Left ventricle myocardium inferior (tissue), 1 donor: ENCODE data around the gene SMARCAL1. TPM values are rescaled to one million over a fixed set of nuclear protein-coding genes. Genes with fewer than 3 reads are reported as not detected.
A peak's percentile ranks its signal among the peaks of the same experiment; 100 is the strongest.

Experiments used
- DNase-seq: peaks from one replicate; pipeline ENCODE4 v3.0.0-alpha.2; 2020
- H3K27ac ChIP-seq: fragments of 200-600 bp; replicated peaks from 2 replicates; pipeline ENCODE4 v1.8.0; 2021
- H3K27me3 ChIP-seq: fragments of 200-600 bp; 2 replicates; pipeline ENCODE4 v1.8.0; 2021; ENCODE audit warnings: low read depth
- H3K36me3 ChIP-seq: fragments of 200-600 bp; 2 replicates; pipeline ENCODE4 v1.8.0; 2021
- H3K4me1 ChIP-seq: fragments of 200-600 bp; 2 replicates; pipeline ENCODE4 v1.8.0; 2021
- H3K4me3 ChIP-seq: fragments of 200-600 bp; 2 replicates; pipeline ENCODE4 v1.8.0; 2021; ENCODE audit warnings: mild to moderate bottlenecking, moderate library complexity
- H3K9me3 ChIP-seq: fragments of 200-600 bp; replicated peaks from 2 replicates; pipeline ENCODE4 v1.8.0; 2021
- intact Hi-C: fragments of 100-400 bp; cut with micrococcal nuclease; formaldehyde crosslinking; loops from one replicate; pipeline ENCODE4 v1.11.0; 2022
- total RNA-seq: library from RNA; stranded (reverse); fragmentation: NEBNext Ultra II Directional; extraction: Animal tissue kit (Norgen Biotek cat#: 25700); gene quantifications from one replicate; pipeline ENCODE4 v1.2.1, GENCODE V29; 2021
- TF ChIP-seq, protein P1 (sequence below): fragments of 200-600 bp; IDR thresholded peaks from 2 replicates; pipeline ENCODE4 v1.8.0; 2021; ENCODE audit warnings: antibody characterized with exemption, mild to moderate bottlenecking, borderline replicate concordance
- donor health status: DM: no; HTN: yes; CAD: no; lungs with severe emphysema.

Gene SMARCAL1
- total RNA-seq, 1 donor from 2014 or later = 7.5 TPM

- Histone ChIP-seq H3K4me3 (no peak overlapping the region), H3K27ac (no peak overlapping the region), H3K9me3 (no peaks in the 10 kb centered on the region), H3K4me1 (peaks cover 26% of the 10 kb centered on the region), H3K27me3 (peaks cover 91% of the 10 kb centered on the region), H3K36me3 (no peaks in the 10 kb centered on the region)
- TF ChIP-seq, protein P1, sequence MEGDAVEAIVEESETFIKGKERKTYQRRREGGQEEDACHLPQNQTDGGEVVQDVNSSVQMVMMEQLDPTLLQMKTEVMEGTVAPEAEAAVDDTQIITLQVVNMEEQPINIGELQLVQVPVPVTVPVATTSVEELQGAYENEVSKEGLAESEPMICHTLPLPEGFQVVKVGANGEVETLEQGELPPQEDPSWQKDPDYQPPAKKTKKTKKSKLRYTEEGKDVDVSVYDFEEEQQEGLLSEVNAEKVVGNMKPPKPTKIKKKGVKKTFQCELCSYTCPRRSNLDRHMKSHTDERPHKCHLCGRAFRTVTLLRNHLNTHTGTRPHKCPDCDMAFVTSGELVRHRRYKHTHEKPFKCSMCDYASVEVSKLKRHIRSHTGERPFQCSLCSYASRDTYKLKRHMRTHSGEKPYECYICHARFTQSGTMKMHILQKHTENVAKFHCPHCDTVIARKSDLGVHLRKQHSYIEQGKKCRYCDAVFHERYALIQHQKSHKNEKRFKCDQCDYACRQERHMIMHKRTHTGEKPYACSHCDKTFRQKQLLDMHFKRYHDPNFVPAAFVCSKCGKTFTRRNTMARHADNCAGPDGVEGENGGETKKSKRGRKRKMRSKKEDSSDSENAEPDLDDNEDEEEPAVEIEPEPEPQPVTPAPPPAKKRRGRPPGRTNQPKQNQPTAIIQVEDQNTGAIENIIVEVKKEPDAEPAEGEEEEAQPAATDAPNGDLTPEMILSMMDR = no peak
- DNase-seq = no peak
- intact Hi-C loops = no loop called here
Observed at GRCh38 chr2:216369821-216370220, 42.5 kb upstream of the SMARCAL1 start.

DNA sequence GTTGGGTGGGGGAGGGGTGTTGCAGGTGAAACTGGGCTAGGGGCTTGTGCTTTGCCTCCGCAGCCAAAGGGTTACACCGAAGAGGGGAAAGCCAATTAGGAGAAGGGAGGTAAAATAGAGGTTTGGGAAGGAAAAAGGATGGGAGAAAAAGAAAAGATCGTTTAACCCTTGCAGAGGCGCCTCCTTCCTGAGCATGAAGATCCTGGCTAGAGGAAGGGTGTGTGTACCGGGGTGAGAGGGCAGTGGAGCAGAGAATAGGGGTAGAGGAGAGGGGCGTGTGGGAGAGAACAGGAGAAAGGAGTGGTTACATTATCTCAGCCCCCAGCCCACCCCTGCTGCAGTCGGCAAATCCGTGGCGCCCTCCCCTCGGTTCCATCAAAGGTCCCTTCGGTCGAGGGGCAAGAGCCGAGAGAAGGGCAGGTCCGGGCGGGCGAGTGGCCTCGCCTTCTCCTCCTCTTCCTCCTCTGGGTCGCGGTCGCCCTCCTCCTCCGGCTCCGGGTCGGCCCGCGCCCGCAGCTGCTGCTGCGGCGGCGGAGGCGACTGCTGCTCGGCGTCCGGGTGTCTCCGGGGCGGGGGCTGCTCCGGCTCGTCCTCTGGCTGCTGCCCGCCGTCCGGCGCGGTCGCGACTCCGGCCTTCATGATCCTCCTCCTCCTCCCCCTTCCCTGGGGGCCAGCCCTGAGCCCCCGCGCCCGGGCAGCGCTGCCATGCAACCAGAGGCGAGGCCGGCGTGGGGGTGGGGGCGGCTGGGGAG lies 41.1 kb upstream of the SMARCAL1 start:
- H3K27me3 ChIP-seq = peaks cover 87% of the 10 kb centered on the region

GRCh38 chr2:216371721-216372702 lies 40.3 kb upstream of the SMARCAL1 start, which contains the start of gene MARCHF4:
TSS of gene MARCHF4 (minus strand) at chr2:216372483. CDS start at chr2:216370260, 2,223 bp downstream.
- H3K4me1 ChIP-seq = peaks cover 26% of the 10 kb centered on the region
- peak; percentile 71 for DNase-seq
- no peaks in the 10 kb centered on the region for H3K9me3 ChIP-seq
- TF ChIP-seq, protein P1 = no peak
- peaks cover 79% of the 10 kb centered on the region for H3K27me3 ChIP-seq
- intact Hi-C loops = no loop called here
- peak within 1 kb of the TSS; percentile 58 for H3K4me3 ChIP-seq
- no peaks in the 10 kb centered on the region for H3K36me3 ChIP-seq
- H3K27ac ChIP-seq = peak within 1 kb of the TSS; percentile 45

More for the DNA sequence above, 41.1 kb upstream of the SMARCAL1 start:
- peak overlapping the region; percentile 25 for H3K27ac ChIP-seq
- TF ChIP-seq, protein P1 = no peak
- intact Hi-C loops = no loop called here
- peak overlapping the region; percentile 58 for H3K4me3 ChIP-seq
- H3K9me3 ChIP-seq = no peaks in the 10 kb centered on the region
- H3K4me1 ChIP-seq = peaks cover 26% of the 10 kb centered on the region
- DNase-seq = no peak
- no peaks in the 10 kb centered on the region for H3K36me3 ChIP-seq

- TF ChIP-seq, protein P1 = no peak
- peaks cover 75% of the 10 kb centered on the region for H3K27me3 ChIP-seq
- DNase-seq = no peak
Observed at GRCh38 chr2:216372761-216373291, 39.5 kb upstream of the SMARCAL1 start.

DNA sequence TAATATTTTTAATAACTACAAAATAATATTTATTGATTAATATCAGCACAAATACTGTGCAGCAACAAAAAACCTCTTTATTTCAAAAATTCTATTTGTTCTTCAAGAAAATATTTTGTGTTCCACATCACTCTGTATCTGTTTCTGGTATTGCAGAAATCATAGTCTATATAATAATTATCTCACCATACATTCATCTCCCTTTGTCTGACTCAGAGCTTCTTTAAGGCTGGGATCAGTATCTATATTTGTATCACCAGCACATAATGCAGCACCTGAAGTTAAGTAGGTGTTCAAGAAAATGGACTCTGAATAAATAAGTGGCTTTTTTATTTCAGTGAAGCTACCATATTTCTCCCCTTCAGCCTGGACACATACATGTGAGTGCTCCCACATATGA lies 38.4 kb upstream of the SMARCAL1 start:
- Histone ChIP-seq H3K9me3 (no peaks in the 10 kb centered on the region), H3K4me3 (no peak overlapping the region), H3K27me3 (peaks cover 75% of the 10 kb centered on the region), H3K4me1 (peaks cover 26% of the 10 kb centered on the region), H3K27ac (no peak overlapping the region), H3K36me3 (no peaks in the 10 kb centered on the region)
- intact Hi-C loops = no loop called here
- DNase-seq = no peak
- TF ChIP-seq, protein P1 = no peak

More at GRCh38 chr2:216372761-216373291, 39.5 kb upstream of the SMARCAL1 start:
- Histone ChIP-seq H3K4me1 (peaks cover 26% of the 10 kb centered on the region), H3K36me3 (no peaks in the 10 kb centered on the region), H3K9me3 (no peaks in the 10 kb centered on the region), H3K4me3 (peak overlapping the region; percentile 58), H3K27ac (peak overlapping the region; percentile 45)
- intact Hi-C loops = no loop called here
